DMS53 treated with DMSO at 0.1 percent for 48 hours (cell line): ENCODE results near the gene FDX1.
A peak's percentile ranks its signal among the peaks of the same experiment; 100 is the strongest.
"Not testable (repeated sequence)": the region's sequence is repeated elsewhere in the genome, so short reads cannot be mapped to it uniquely, and the experiment has no call there.

ENCODE experiments used
- DNase-seq: peaks from one replicate; lab custom pipeline; 2025; ENCODE audit not compliant: unreplicated experiment; lab: John Stamatoyannopoulos, UW

FDX1 gene

GRCh38 chr11:110429731-110430266, at the start of gene FDX1:
TSS of gene FDX1 (plus strand) at chr11:110429948. CDS start at chr11:110430121, 173 bp downstream.
- peak; percentile 65 for DNase-seq

GRCh38 chr11:110380836-110381622, 48.7 kb upstream of the FDX1 start:
- DNase-seq, result no peak

- not testable (repeated sequence) for DNase-seq
Observed at GRCh38 chr11:110388231-110388630, 41.5 kb upstream of the FDX1 start.

GRCh38 chr11:110389965-110390364, 39.8 kb upstream of the FDX1 start:
- DNase-seq, result no peak

- DNase-seq, result no peak
Observed at GRCh38 chr11:110392056-110392455, 37.7 kb upstream of the FDX1 start.

- DNase-seq, result not testable (repeated sequence)
Observed at GRCh38 chr11:110397668-110398286, 32.0 kb upstream of the FDX1 start.

- not testable (repeated sequence) for DNase-seq
Observed at GRCh38 chr11:110403585-110403984, 26.2 kb upstream of the FDX1 start.

- DNase-seq, result peak; percentile 45
Observed at GRCh38 chr11:110405636-110406035, 24.1 kb upstream of the FDX1 start.

GRCh38 chr11:110407315-110407714, 22.4 kb upstream of the FDX1 start:
- DNase-seq, result no peak

- no peak for DNase-seq
Observed at GRCh38 chr11:110409174-110409573, 20.6 kb upstream of the FDX1 start.

GRCh38 chr11:110410651-110411050, 19.1 kb upstream of the FDX1 start:
- no peak for DNase-seq

GRCh38 chr11:110415081-110415480, 14.7 kb upstream of the FDX1 start:
- no peak for DNase-seq

- DNase-seq, result not testable (repeated sequence)
Observed at GRCh38 chr11:110421658-110422057, 8.1 kb upstream of the FDX1 start.

- no peak for DNase-seq
Observed at GRCh38 chr11:110422306-110422905, 7.3 kb upstream of the FDX1 start.

GRCh38 chr11:110424775-110425444, 4.8 kb upstream of the FDX1 start:
- DNase-seq, result no peak

GRCh38 chr11:110425751-110426545, 3.8 kb upstream of the FDX1 start:
- DNase-seq, result no peak

GRCh38 chr11:110428040-110428439, 1.7 kb upstream of the FDX1 start:
- DNase-seq, result no peak

- DNase-seq, result no peak
Observed at GRCh38 chr11:110428956-110429730, 605 bp upstream of the FDX1 start.

- no peak for DNase-seq
Observed at GRCh38 chr11:110430267-110431050, 711 bp downstream of the FDX1 start.
